SK-N-SH treated with all-trans-retinoic acid at 6 μM for 48 hours (cell line): ENCODE results near the gene ACLY.

Experiments
- ATAC-seq: fragments of 200-7000 bp; cut with Tn5 transposase; 3 replicates; pipeline ENCODE4 v1.9.1; 2020; ENCODE audit warnings: mild to moderate bottlenecking, moderate library complexity
- ARNTL ChIP-seq: fragments of 450-650 bp; formaldehyde crosslinking; IDR thresholded peaks from 2 replicates; pipeline ENCODE4 v1.5.0; 2020; ENCODE audit warnings: low read depth, mild to moderate bottlenecking, moderate library complexity, borderline replicate concordance
- BACH2 ChIP-seq: fragments of 250-450 bp; sonication (Bioruptor Pico); IDR thresholded peaks from 2 replicates; pipeline ENCODE4 v1.9.0; 2021; ENCODE audit warnings: mild to moderate bottlenecking, borderline replicate concordance
- CREB5 ChIP-seq: fragments of 250-450 bp; sonication (Bioruptor Pico); IDR thresholded peaks from 2 replicates; pipeline ENCODE4 v1.5.1; 2020; ENCODE audit warnings: low read depth, mild to moderate bottlenecking, moderate library complexity
- CSDC2 ChIP-seq: fragments of 250-450 bp; sonication (Bioruptor Pico); IDR thresholded peaks from 2 replicates; pipeline ENCODE4 v1.5.0; 2020; ENCODE audit warnings: mild to moderate bottlenecking, moderate library complexity
- CSRNP3 ChIP-seq: fragments of 250-450 bp; sonication (Bioruptor Pico); IDR thresholded peaks from 2 replicates; pipeline ENCODE4 v1.5.1; 2021; ENCODE audit warnings: mild to moderate bottlenecking, moderate library complexity
- ESRRG ChIP-seq: fragments of 250-450 bp; sonication (Bioruptor Pico); IDR thresholded peaks from 2 replicates; pipeline ENCODE4 v1.6.1; 2021; ENCODE audit warnings: mild to moderate bottlenecking
- GLIS3 ChIP-seq: fragments of 250-450 bp; sonication (Bioruptor Pico); IDR thresholded peaks from 2 replicates; pipeline ENCODE4 v1.5.0; 2020; ENCODE audit warnings: mild to moderate bottlenecking, moderate library complexity
- ISL1 ChIP-seq: fragments of 250-450 bp; sonication (Bioruptor Pico); IDR thresholded peaks from 2 replicates; pipeline ENCODE4 v2.1.2; 2022; ENCODE audit warnings: mild to moderate bottlenecking, moderate library complexity
- OSR1 ChIP-seq: fragments of 250-450 bp; sonication (Bioruptor Pico); IDR thresholded peaks from 2 replicates; pipeline ENCODE4 v1.8.0; 2022; ENCODE audit warnings: moderate library complexity, mild to moderate bottlenecking, inconsistent platforms
- PATZ1 ChIP-seq: fragments of 250-450 bp; sonication (Bioruptor Pico); IDR thresholded peaks from 2 replicates; pipeline ENCODE4 v1.8.0; 2020; ENCODE audit warnings: mild to moderate bottlenecking, moderate library complexity, borderline replicate concordance
- POU6F1 ChIP-seq: fragments of 250-450 bp; sonication (Bioruptor Pico); IDR thresholded peaks from 2 replicates; pipeline ENCODE4 v1.8.0; 2021; ENCODE audit warnings: low read depth, mild to moderate bottlenecking, moderate library complexity, borderline replicate concordance
- PPARA ChIP-seq: fragments of 250-450 bp; sonication (Bioruptor Pico); IDR thresholded peaks from 2 replicates; pipeline ENCODE4 v1.5.0; 2020; ENCODE audit warnings: mild to moderate bottlenecking, borderline replicate concordance
- RARB ChIP-seq: fragments of 250-450 bp; sonication (Bioruptor Pico); IDR thresholded peaks from 2 replicates; pipeline ENCODE4 v1.8.0; 2021; ENCODE audit warnings: mild to moderate bottlenecking, moderate library complexity
- TCF4 ChIP-seq: fragments of 250-450 bp; sonication (Bioruptor Pico); IDR thresholded peaks from 2 replicates; pipeline ENCODE4 v1.8.0; 2021; ENCODE audit warnings: mild to moderate bottlenecking, moderate library complexity, borderline replicate concordance
- TOX ChIP-seq: fragments of 250-450 bp; sonication (Bioruptor Pico); IDR thresholded peaks from 2 replicates; pipeline ENCODE4 v1.8.0; 2021; ENCODE audit warnings: mild to moderate bottlenecking, moderate library complexity, borderline replicate concordance
- ZC3H10 ChIP-seq: fragments of 250-450 bp; sonication (Bioruptor Pico); IDR thresholded peaks from 2 replicates; pipeline ENCODE4 v1.5.1; 2021; ENCODE audit warnings: mild to moderate bottlenecking, moderate library complexity
- ZFP3 ChIP-seq: fragments of 250-450 bp; sonication (Bioruptor Pico); IDR thresholded peaks from 2 replicates; pipeline ENCODE4 v1.5.0; 2020; ENCODE audit warnings: mild to moderate bottlenecking, moderate library complexity
- ZFP30 ChIP-seq: fragments of 450-650 bp; formaldehyde crosslinking; IDR thresholded peaks from 2 replicates; pipeline ENCODE4 v1.5.0; 2022; ENCODE audit warnings: mild to moderate bottlenecking, moderate library complexity
- ZNF565 ChIP-seq: fragments of 450-650 bp; formaldehyde crosslinking; conservative IDR thresholded peaks from 2 replicates; pipeline ENCODE4 v1.5.0; 2020; ENCODE audit warnings: low read depth, mild to moderate bottlenecking, moderate library complexity
- ZNF70 ChIP-seq: fragments of 450-650 bp; formaldehyde crosslinking; IDR thresholded peaks from 2 replicates; pipeline ENCODE4 v1.5.0; 2020; ENCODE audit warnings: mild to moderate bottlenecking, moderate library complexity
- ZNF8 ChIP-seq: fragments of 450-650 bp; formaldehyde crosslinking; IDR thresholded peaks from 2 replicates; pipeline ENCODE4 v1.5.0; 2020; ENCODE audit warnings: mild to moderate bottlenecking, moderate library complexity

ACLY gene

GRCh38 chr17:41915020-41915419 lies 3.7 kb downstream of the ACLY start:
- ATAC-seq, result no peak
- TF ChIP-seq TCF4 (CRISPR knock-in tag), result no peak
- TF ChIP-seq TOX, result no peak
- TF ChIP-seq ZNF8 (CRISPR knock-in tag), result no peak
- TF ChIP-seq CSDC2 (CRISPR knock-in tag), result no peak
- TF ChIP-seq ARNTL (CRISPR knock-in tag), result no peak

- no peak for ATAC-seq
- TF ChIP-seq OSR1 (CRISPR knock-in tag) (no peak), POU6F1 (CRISPR knock-in tag) (no peak), ARNTL (CRISPR knock-in tag) (no peak), CSRNP3 (CRISPR knock-in tag) (no peak), TOX (no peak), PPARA (CRISPR knock-in tag) (no peak)
Measured at GRCh38 chr17:41914358-41914766, 4.4 kb downstream of the ACLY start.

GRCh38 chr17:41913798-41914197 lies 5.0 kb downstream of the ACLY start:
- ATAC-seq, result no peak
- no peak for TF ChIP-seq CREB5 (CRISPR knock-in tag)
- TF ChIP-seq CSRNP3 (CRISPR knock-in tag), result no peak
- TF ChIP-seq ZNF8 (CRISPR knock-in tag), result no peak
- TF ChIP-seq ESRRG, result no peak
- TF ChIP-seq PATZ1 (CRISPR knock-in tag), result no peak
- TF ChIP-seq CSDC2 (CRISPR knock-in tag), result no peak
- TF ChIP-seq TCF4 (CRISPR knock-in tag), result no peak
- no peak for TF ChIP-seq ZFP3
- TF ChIP-seq OSR1 (CRISPR knock-in tag), result no peak

- ATAC-seq, result no peak
- TF ChIP-seq ZC3H10, result no peak
- TF ChIP-seq CSRNP3 (CRISPR knock-in tag), result no peak
- TF ChIP-seq ARNTL (CRISPR knock-in tag), result no peak
- no peak for TF ChIP-seq BACH2 (CRISPR knock-in tag)
- no peak for TF ChIP-seq PATZ1 (CRISPR knock-in tag)
- no peak for TF ChIP-seq TOX
- TF ChIP-seq ZNF70 (CRISPR knock-in tag), result no peak
- no peak for TF ChIP-seq GLIS3
- no peak for TF ChIP-seq ISL1 (CRISPR knock-in tag)
- TF ChIP-seq ZFP30 (CRISPR knock-in tag), result no peak
- no peak for TF ChIP-seq RARB (CRISPR knock-in tag)
- TF ChIP-seq ZNF565 (CRISPR knock-in tag), result no peak
Measured at GRCh38 chr17:41912925-41913324, 5.8 kb downstream of the ACLY start.
